Stimulated activated CD8-positive, alpha-beta memory T cell treated with anti-CD3 and anti-CD28 coated beads, Interleukin-7, amount 100 ng/mL, for 1 hour (primary cell): ENCODE measurements around the gene MORC3.
"Not testable (repeated sequence)": the region's sequence is repeated elsewhere in the genome, so short reads cannot be mapped to it uniquely, and the experiment has no call there.

Source experiments
- DNase-seq, 2 donors: peaks; one replicate each; pipeline ENCODE4 v3.0.0-alpha.2; 2020; ENCODE audit warnings: low read depth in 2 of 2

Gene MORC3

GRCh38 chr21:36325373-36326010 lies 5.5 kb downstream of the MORC3 start:
- no peak for DNase-seq

GRCh38 chr21:36330904-36331303 lies 10.9 kb downstream of the MORC3 start:
- peak in 1 of 2 donors; percentile 16 for DNase-seq

DNA sequence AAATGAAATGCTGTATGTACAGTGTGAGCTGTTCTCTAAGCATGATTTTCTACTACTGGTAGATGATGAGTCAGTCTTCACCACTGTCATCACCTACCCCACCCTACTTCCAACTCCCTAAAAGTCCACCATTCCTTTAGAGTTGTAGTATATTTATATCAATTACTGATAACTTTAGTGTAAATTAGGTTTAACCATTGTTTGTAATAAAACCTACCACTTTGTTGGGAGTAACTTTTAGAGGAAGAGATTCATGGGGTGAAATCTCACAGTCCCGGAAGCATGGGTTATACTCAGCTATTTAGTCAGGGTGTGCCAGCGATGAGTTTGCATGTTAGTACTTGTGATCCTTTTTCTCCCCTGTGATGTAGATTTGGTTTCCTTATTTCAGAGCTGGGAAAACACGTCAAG lies 17.1 kb downstream of the MORC3 start:
- DNase-seq = no peak

- DNase-seq = no peak
Measured at GRCh38 chr21:36338975-36339374, 19.0 kb downstream of the MORC3 start.

- not testable (repeated sequence) for DNase-seq
Measured at GRCh38 chr21:36342581-36342980, 22.6 kb downstream of the MORC3 start.

GRCh38 chr21:36344931-36345330 lies 24.9 kb downstream of the MORC3 start:
- no peak for DNase-seq

GRCh38 chr21:36347278-36347961 lies 27.4 kb downstream of the MORC3 start:
- DNase-seq = no peak

- no peak for DNase-seq
Measured at GRCh38 chr21:36347962-36348328, 27.9 kb downstream of the MORC3 start.

- no peak for DNase-seq
Measured at GRCh38 chr21:36349315-36349714, 29.3 kb downstream of the MORC3 start.

DNA sequence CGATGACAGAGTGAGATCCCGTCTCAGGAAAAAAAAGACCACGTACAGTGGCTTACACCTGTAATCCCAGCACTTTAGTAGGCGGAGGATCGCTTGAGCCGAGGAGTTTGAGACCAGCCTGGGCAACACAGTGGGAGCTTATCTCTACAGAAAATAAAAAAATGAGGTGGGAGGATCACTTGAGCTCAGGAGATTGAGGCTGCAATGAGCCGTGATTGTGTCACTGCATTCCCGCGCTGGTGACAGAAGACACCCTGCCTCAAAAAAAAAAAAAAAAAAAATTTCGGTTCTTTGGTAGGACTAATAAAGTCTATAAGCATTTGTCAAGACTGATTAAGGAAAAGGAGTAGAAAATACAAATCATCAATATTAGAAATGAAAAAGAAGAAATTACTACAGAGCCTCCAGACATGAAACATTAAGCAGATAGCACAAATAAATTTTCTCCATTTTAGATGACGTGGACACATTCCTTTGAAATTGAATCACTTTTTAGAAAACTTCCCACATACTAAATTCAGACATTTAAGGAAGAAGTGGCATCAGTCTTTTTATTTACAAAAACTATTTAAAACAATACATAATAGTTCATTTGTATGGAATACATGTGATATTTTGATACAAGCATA lies 30.4 kb downstream of the MORC3 start:
- no peak for DNase-seq

DNA sequence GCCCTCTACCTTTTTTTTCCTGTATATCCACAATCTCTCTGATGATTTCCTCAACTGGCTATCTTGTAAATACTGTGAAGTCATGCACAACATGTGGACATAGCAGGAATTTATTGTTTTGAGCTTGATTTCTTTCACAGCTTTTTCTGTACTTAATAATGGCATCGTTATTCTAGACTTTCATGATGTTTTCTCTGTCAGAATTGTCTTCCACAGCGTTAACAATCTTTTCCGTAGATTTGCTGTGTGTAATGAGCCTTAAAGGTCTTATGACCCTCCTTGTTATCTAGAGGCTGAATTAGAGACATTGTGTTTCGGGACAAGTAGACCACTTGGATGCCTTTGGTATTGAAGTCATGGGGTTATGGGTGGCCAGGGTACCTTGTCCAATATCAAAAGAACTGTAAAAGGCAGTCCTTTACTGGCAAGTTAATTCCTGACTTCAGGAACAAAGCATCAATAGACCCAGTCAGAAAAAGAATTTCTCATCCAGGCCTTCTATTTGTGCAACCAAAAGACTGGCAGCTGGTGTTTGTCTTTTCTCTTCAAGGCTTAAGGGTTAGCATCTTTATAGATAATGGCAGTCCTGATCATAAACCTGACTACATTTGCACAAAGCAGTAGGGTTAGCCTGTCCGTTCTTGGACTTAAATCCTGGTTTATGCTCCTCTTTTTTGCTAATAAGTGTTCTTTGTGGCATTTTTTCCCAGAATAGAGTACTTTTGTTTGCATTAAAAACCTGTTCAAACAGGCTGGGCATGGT lies 35.1 kb downstream of the MORC3 start:
- no peak for DNase-seq

GRCh38 chr21:36355868-36356267 lies 35.9 kb downstream of the MORC3 start:
- DNase-seq = no peak

DNA sequence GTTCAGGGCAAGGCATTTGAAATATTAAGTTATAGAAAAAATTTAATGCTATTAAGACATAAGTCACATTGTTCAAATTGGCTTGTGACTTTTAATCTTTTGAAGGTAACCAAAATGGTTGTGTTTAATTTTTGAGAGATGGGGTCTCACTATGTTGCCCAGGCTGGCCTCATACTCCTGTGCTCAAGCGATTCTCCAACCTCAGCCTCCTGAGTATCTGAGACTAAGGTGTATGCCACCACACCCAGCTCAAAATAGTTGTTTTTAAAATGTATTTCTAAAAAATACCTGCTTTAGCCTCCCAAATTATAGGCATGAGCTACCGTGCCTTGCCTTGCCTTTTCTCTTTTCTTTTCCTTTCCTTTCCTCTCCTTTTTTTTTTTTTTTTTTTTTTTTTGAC lies 39.2 kb downstream of the MORC3 start:
- no peak for DNase-seq

DNA sequence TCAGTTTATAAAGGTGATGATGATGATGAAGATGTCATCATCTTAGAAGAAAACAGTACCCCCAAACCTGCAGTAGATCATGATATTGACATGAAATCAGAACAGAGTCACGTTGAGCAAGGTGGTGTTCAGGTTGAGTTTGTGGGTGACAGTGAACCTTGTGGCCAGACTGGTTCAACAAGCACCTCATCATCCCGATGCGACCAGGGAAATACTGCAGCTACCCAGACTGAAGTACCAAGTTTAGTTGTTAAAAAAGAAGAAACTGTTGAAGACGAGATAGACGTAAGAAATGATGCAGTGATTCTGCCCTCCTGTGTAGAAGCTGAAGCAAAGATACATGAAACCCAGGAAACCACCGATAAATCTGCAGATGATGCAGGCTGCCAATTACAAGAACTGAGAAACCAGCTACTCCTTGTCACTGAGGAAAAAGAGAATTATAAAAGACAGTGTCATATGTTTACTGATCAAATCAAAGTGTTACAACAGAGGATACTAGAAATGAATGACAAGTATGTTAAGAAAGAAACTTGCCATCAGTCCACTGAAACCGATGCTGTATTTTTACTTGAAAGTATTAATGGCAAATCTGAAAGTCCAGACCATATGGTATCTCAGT lies 49.2 kb downstream of the MORC3 start:
- DNase-seq = no peak

GRCh38 chr21:36375994-36376393 lies 56.0 kb downstream of the MORC3 start:
- no peak for DNase-seq

DNA sequence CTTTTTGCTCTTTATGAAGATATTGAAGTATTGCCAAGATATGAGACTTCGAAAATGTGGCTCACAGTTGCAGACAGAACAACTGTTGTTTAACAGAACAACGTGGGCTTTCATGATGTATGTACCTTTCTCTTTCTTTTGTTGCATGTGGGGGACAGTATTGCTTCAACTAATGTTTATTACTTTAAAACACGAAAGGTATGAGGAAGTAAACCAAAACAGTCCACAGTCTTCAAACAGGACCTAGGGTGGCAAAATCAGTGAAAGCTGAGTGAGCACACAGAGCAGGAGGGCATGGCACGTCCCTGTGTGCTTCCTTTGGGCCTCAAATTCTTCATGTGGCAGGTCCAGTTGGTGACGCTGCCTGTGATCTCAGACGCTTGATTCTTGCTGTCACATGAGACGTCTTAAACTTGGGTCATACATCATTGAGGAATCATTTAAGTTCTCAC lies 57.4 kb downstream of the MORC3 start:
- no peak for DNase-seq

- no peak for DNase-seq
Measured at GRCh38 chr21:36379251-36379650, 59.3 kb downstream of the MORC3 start.

GRCh38 chr21:36381841-36382589 lies 62.0 kb downstream of the MORC3 start:
- no peak for DNase-seq

DNA sequence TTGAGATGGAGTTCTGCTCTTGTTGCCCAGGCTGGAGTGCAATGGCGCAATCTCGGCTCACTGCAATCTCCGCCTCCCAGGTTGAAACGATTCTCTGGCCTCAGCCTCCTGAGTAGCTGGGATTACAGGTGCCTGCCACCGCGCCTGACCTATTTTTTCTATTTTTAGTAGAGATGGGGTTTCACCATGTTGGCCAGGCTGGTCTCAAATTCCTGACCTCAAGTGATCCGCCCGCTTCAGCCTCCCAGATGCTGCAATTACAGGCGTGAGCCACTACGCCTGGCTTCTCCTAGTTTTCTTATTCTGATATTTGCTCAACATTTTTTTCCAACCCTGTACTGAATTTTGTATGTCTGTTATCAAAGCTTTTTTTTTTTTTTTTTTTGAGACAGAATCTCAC lies 62.7 kb downstream of the MORC3 start:
- DNase-seq = not testable (repeated sequence)

DNA sequence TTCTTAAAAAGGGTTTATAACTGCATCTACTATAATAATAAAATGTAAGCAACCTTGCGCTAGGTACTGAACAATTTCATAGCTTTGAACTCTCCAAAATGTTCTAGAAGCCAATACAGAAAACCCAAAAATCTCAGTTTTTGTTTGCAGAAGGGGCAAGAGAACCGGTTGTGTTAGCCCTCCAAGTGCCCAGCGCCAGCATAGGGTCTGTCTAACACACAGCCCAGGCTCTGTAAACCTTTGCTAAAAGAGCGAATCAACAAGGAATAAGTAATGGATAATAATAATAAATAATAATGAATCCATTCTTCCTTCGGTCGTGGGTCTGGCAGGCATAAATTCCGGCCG lies 64.9 kb downstream of the MORC3 start:
- no peak for DNase-seq
